H7 (cell line): ENCODE results near the gene FXYD3. TPM values are rescaled to one million over a fixed set of nuclear protein-coding genes. Genes with fewer than 3 reads are reported as not detected.
A peak's percentile ranks its signal among the peaks of the same experiment; 100 is the strongest.

ENCODE experiments used
- DNase-seq: peaks from one replicate; pipeline ENCODE4 v3.0.0; 2012
- H3K27me3 ChIP-seq: 2 replicates; pipeline ENCODE4 v1.6.0; 2011; ENCODE audit warnings: mild to moderate bottlenecking, low read length; ENCODE audit not compliant: control insufficient read depth, insufficient read depth
- H3K36me3 ChIP-seq: replicated peaks from 2 replicates; pipeline ENCODE4 v1.5.1; 2011; ENCODE audit warnings: low read length; ENCODE audit not compliant: control insufficient read depth, insufficient read depth
- H3K4me3 ChIP-seq: 2 replicates; pipeline ENCODE4 v1.5.1; 2011; ENCODE audit warnings: low read depth, mild to moderate bottlenecking, control low read depth, low read length, moderate library complexity; ENCODE audit not compliant: insufficient read depth
- total RNA-seq: library from RNA; depleted of rRNA; stranded (reverse); fragments of >200 nt; shearing (Covaris generic); gene quantifications from 2 replicates; pipeline ENCODE4 v1.2.3, GENCODE V29; 2014; rRNA removed

FXYD3 gene
- not detected in 2 replicates for total RNA-seq

GRCh38 chr19:35115177-35115951 is at the start of gene FXYD3:
Gene FXYD3 (plus strand): TSS chr19:35115823. CDS start chr19:35119377, 3,554 bp downstream.
- no peaks in the 10 kb centered on the region for H3K36me3 ChIP-seq
- DNase-seq = no peak
- peak within 1 kb of the TSS; percentile 47 for H3K4me3 ChIP-seq
- no peaks in the 10 kb centered on the region for H3K27me3 ChIP-seq

GRCh38 chr19:35066121-35066520 is 49.5 kb upstream of the FXYD3 start:
- H3K36me3 ChIP-seq = no peaks in the 10 kb centered on the region
- no peak overlapping the region for H3K4me3 ChIP-seq
- no peak for DNase-seq
- H3K27me3 ChIP-seq = no peaks in the 10 kb centered on the region; the same call in 1 of the 2 replicates

- no peaks in the 10 kb centered on the region for H3K36me3 ChIP-seq
- H3K27me3 ChIP-seq = no peaks in the 10 kb centered on the region; the same call in 1 of the 2 replicates
- H3K4me3 ChIP-seq = no peak overlapping the region; the same call in 1 of the 2 replicates
- DNase-seq = peak; percentile 89
These were observed 48.7 kb upstream of the FXYD3 start for GRCh38 chr19:35066691-35067563.

GRCh38 chr19:35068941-35069634 is 46.5 kb upstream of the FXYD3 start:
- no peak for DNase-seq
- H3K4me3 ChIP-seq = no peak overlapping the region
- H3K36me3 ChIP-seq = no peaks in the 10 kb centered on the region
- no peaks in the 10 kb centered on the region; the same call in 1 of the 2 replicates for H3K27me3 ChIP-seq

- H3K27me3 ChIP-seq = no peaks in the 10 kb centered on the region
- no peaks in the 10 kb centered on the region for H3K36me3 ChIP-seq
- no peak overlapping the region for H3K4me3 ChIP-seq
- no peak for DNase-seq
These were observed 45.9 kb upstream of the FXYD3 start for GRCh38 chr19:35069696-35070095.

- DNase-seq = no peak
- no peaks in the 10 kb centered on the region for H3K36me3 ChIP-seq
- H3K4me3 ChIP-seq = no peak overlapping the region
- H3K27me3 ChIP-seq = no peaks in the 10 kb centered on the region
These were observed 45.2 kb upstream of the FXYD3 start for GRCh38 chr19:35070471-35070870.

GRCh38 chr19:35073516-35073915 is 42.1 kb upstream of the FXYD3 start:
- Histone ChIP-seq H3K27me3 (no peaks in the 10 kb centered on the region), H3K4me3 (no peak overlapping the region), H3K36me3 (no peaks in the 10 kb centered on the region)
- no peak for DNase-seq

GRCh38 chr19:35073941-35074340 is 41.7 kb upstream of the FXYD3 start:
- no peak overlapping the region for H3K4me3 ChIP-seq
- no peaks in the 10 kb centered on the region for H3K36me3 ChIP-seq
- H3K27me3 ChIP-seq = no peaks in the 10 kb centered on the region
- DNase-seq = no peak

GRCh38 chr19:35074426-35075201 is 41.0 kb upstream of the FXYD3 start:
- H3K4me3 ChIP-seq = no peak overlapping the region
- DNase-seq = peak; percentile 56
- no peaks in the 10 kb centered on the region for H3K27me3 ChIP-seq
- no peaks in the 10 kb centered on the region for H3K36me3 ChIP-seq

GRCh38 chr19:35075202-35076025 is 40.2 kb upstream of the FXYD3 start:
- no peaks in the 10 kb centered on the region for H3K36me3 ChIP-seq
- H3K4me3 ChIP-seq = no peak overlapping the region
- DNase-seq = no peak
- H3K27me3 ChIP-seq = no peaks in the 10 kb centered on the region

- DNase-seq = no peak
- Histone ChIP-seq H3K4me3 (no peak overlapping the region), H3K36me3 (no peaks in the 10 kb centered on the region), H3K27me3 (no peaks in the 10 kb centered on the region)
These were observed 39.6 kb upstream of the FXYD3 start for GRCh38 chr19:35076026-35076370.

GRCh38 chr19:35076657-35077056 is 39.0 kb upstream of the FXYD3 start:
- DNase-seq = no peak
- no peaks in the 10 kb centered on the region for H3K36me3 ChIP-seq
- H3K27me3 ChIP-seq = no peaks in the 10 kb centered on the region
- H3K4me3 ChIP-seq = no peak overlapping the region

- Histone ChIP-seq H3K36me3 (no peaks in the 10 kb centered on the region), H3K4me3 (no peak overlapping the region), H3K27me3 (no peaks in the 10 kb centered on the region)
- DNase-seq = no peak
These were observed 38.0 kb upstream of the FXYD3 start for GRCh38 chr19:35077411-35078223.
